SH-SY5Y (cell line): ENCODE measurements around the gene KCNJ10.

ENCODE experiments used
- GATA2 ChIP-seq: IDR thresholded peaks from 2 replicates; pipeline ENCODE4 v1.6.1; 2011; ENCODE audit warnings: mild to moderate bottlenecking, low read depth, low read length
- GATA3 ChIP-seq: IDR thresholded peaks from 2 replicates; pipeline ENCODE4 v1.6.1; 2011; ENCODE audit warnings: low read depth, mild to moderate bottlenecking, low read length, moderate library complexity

DNA sequence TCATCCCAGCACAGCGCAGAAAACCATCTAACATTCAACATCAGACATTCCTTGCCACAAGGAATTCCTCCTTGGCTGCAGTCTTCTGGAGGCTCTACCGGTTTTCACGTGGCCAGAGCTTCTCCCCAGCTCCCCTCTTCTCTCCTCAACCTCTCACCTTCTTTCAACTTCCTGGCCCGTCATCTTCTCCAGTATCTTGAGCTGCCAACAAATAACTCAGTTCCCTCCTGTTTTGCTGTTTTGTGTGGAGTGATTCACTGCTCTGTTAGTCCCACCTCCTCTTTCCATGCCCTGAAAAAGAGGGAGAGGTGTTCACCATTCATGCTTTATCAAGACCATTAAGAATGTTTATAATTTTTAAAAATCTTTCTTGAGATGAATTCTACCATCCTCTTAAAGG, 70.8 kb downstream of the KCNJ10 start:
- TF ChIP-seq GATA3 (no peak), GATA2 (no peak)
